Activated CD8-positive, alpha-beta memory T cell treated with anti-CD3 and anti-CD28 coated beads, Interleukin-2, amount 50 U/mL, for 24 hours (primary cell): ENCODE results near the gene ANXA6.

Source experiments
- DNase-seq: peaks from one replicate; pipeline ENCODE4 v3.0.0-alpha.2; 2020; ENCODE audit errors: extremely low read depth

The ANXA6 gene

GRCh38 chr5:151100681-151101080, 56.9 kb downstream of the ANXA6 start:
- DNase-seq = no peak

- no peak for DNase-seq
Measured at GRCh38 chr5:151098768-151099121, 58.8 kb downstream of the ANXA6 start.

- DNase-seq = no peak
Measured at GRCh38 chr5:151097820-151098767, 59.5 kb downstream of the ANXA6 start.

- DNase-seq = no peak
Measured at GRCh38 chr5:151097061-151097460, 60.5 kb downstream of the ANXA6 start.

GRCh38 chr5:151096001-151096373, 61.6 kb downstream of the ANXA6 start:
- no peak for DNase-seq

GRCh38 chr5:151095341-151096000, 62.1 kb downstream of the ANXA6 start:
- no peak for DNase-seq

- DNase-seq = no peak
Measured at GRCh38 chr5:151094852-151095245, 62.7 kb downstream of the ANXA6 start.

GRCh38 chr5:151094030-151094851, 63.3 kb downstream of the ANXA6 start:
- DNase-seq = no peak

- no peak for DNase-seq
Measured at GRCh38 chr5:151093476-151093889, 64.1 kb downstream of the ANXA6 start.

GRCh38 chr5:151092762-151093161, 64.8 kb downstream of the ANXA6 start:
- no peak for DNase-seq

GRCh38 chr5:151089726-151090125, 67.9 kb downstream of the ANXA6 start:
- no peak for DNase-seq

GRCh38 chr5:151088986-151089385, 68.6 kb downstream of the ANXA6 start:
- no peak for DNase-seq

GRCh38 chr5:151087486-151087885, 70.1 kb downstream of the ANXA6 start:
- no peak for DNase-seq

- DNase-seq = no peak
Measured at GRCh38 chr5:151086905-151087360, 70.6 kb downstream of the ANXA6 start.

- no peak for DNase-seq
Measured at GRCh38 chr5:151086192-151086869, 71.2 kb downstream of the ANXA6 start.

GRCh38 chr5:151085517-151086041, 72.0 kb downstream of the ANXA6 start:
- no peak for DNase-seq

- no peak for DNase-seq
Measured at GRCh38 chr5:151084363-151084762, 73.2 kb downstream of the ANXA6 start.

GRCh38 chr5:151083081-151083676, 74.4 kb downstream of the ANXA6 start:
- DNase-seq = no peak

- no peak for DNase-seq
Measured at GRCh38 chr5:151082282-151082902, 75.2 kb downstream of the ANXA6 start.
